ENCODE data around the gene AP3B1. TPM values are rescaled to one million over a fixed set of nuclear protein-coding genes. Genes with fewer than 3 reads are reported as not detected.

Gene AP3B1
- total and polyA plus RNA-seq, 2 donors (not counting 3 experiments of a cell fraction or from before 2014, with no cell fraction given): 31.6 to 46.7 TPM

DNA sequence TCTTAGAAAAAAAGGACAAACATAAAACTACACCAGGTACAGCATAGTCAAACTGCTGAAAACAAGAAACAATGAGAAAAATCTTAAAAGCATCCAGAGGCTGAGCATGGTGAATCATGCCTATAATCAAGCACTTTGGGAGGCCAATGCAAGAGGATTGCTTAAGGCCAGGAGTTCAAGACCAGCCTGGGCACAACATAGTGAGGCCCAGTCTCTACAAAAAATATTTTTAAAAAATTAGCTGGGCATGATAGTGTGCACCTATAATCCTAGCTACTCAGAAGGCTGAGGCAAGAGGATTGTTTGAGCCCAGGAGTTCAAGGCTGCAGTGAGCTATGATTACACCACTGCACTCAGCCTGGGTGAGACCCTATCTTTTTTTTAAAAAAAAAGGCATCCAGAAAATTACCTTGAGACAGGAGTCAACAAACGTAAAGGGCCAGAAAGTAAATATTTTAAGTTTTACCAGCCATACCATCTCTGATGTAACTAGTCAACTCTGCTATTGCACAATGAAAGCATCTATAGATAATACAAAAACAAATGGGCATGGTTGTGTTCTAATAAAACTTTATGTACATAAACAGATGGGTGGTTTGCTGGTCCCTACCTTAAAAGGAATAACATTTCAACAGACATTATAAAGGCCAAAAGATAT is 19.8 kb downstream of the AP3B1 start:
- TF ChIP-seq POLR2A (IDR thresholded peaks at IDR 0.05; ENCODE audit: low read depth, low read length): no peak
- BruUV-seq (replicated peaks): no TSS peak
- H3K4me3 ChIP-seq (replicated peaks in 1 of 3; ENCODE audit: insufficient read depth in 1 of 3, low read depth in 1 of 3, low read length in 3 of 3): no peak overlapping the region
- FAIRE-seq (no peak), DNase-seq (ENCODE audit: low read depth, low spot score) (no peak)
- ChIA-PET POLR2A (no interaction called here), CTCF (no interaction called here)
- no peaks in the 10 kb centered on the region for H3K4me1 ChIP-seq (ENCODE audit: control insufficient read depth, extremely low read depth, insufficient read depth, low read length)
- H2AFZ ChIP-seq (ENCODE audit: low read depth, low read length): no peak overlapping the region
- intact Hi-C loops (cut with micrococcal nuclease): no loop called here
- no peak overlapping the region for H3K4me2 ChIP-seq (ENCODE audit: insufficient read depth, low read length)
- dilution Hi-C loops (cut with MboI; ENCODE audit: extremely low pct_ligation_motif_present, low sequenced_read_pairs): no loop called here
- no peaks in the 10 kb centered on the region for H3K27me3 ChIP-seq (ENCODE audit: control insufficient read depth in 2 of 2, insufficient read depth in 2 of 2, low read length in 2 of 2)
- H3K36me3 ChIP-seq (ENCODE audit: control insufficient read depth in 2 of 2, extremely low read depth in 1 of 2, insufficient read depth in 2 of 2, low read length in 2 of 2): no peaks in the 10 kb centered on the region
- H3K79me2 ChIP-seq (ENCODE audit: control insufficient read depth, insufficient read depth, low read length): peaks cover 48% of the 10 kb centered on the region
- no peaks in the 10 kb centered on the region for H4K20me1 ChIP-seq (replicated peaks; ENCODE audit: control insufficient read depth, extremely low read depth, insufficient read depth, low read length)
- H3K9me1 ChIP-seq (replicated peaks; ENCODE audit: control insufficient read depth, extremely low read depth, insufficient read depth, low read length): no peaks in the 10 kb centered on the region
- H3K9me3 ChIP-seq (replicated peaks; ENCODE audit: control insufficient read depth, insufficient read depth, low read length): no peaks in the 10 kb centered on the region
- no peak overlapping the region for H3K9ac ChIP-seq (replicated peaks; ENCODE audit: extremely low read depth, insufficient read depth, low read length)
- no peak overlapping the region for H3K27ac ChIP-seq (ENCODE audit: insufficient read depth, low read depth, low read length)

DNA sequence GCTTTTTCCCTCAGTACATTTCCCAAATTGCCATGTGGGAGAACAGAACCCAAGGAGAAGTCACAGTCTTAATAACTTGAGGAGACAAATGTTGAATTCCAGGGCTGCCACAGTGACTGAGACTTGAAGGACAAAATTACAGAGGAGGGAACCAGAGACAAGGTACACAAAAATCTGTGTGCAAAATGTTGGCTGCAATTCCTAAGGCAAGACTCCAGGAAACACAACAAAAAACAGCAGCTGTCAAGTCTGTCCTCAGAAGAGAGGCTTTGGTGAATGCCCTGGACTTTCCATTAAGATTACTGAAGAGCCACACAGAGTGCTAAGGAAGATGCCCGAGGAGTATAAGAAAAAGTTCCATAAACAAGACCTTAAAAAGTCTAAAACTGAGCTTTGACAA is 21.1 kb downstream of the AP3B1 start:
- Histone ChIP-seq H3K27me3 (ENCODE audit: control insufficient read depth in 2 of 2, insufficient read depth in 2 of 2, low read length in 2 of 2) (no peaks in the 10 kb centered on the region), H3K4me3 (replicated peaks in 1 of 3; ENCODE audit: insufficient read depth in 1 of 3, low read depth in 1 of 3, low read length in 3 of 3) (no peak overlapping the region), H3K9me3 (replicated peaks; ENCODE audit: control insufficient read depth, insufficient read depth, low read length) (no peaks in the 10 kb centered on the region), H3K36me3 (ENCODE audit: control insufficient read depth in 2 of 2, extremely low read depth in 1 of 2, insufficient read depth in 2 of 2, low read length in 2 of 2) (no peaks in the 10 kb centered on the region), H3K9ac (replicated peaks; ENCODE audit: extremely low read depth, insufficient read depth, low read length) (no peak overlapping the region), H3K79me2 (ENCODE audit: control insufficient read depth, insufficient read depth, low read length) (peaks cover 41% of the 10 kb centered on the region), H4K20me1 (replicated peaks; ENCODE audit: control insufficient read depth, extremely low read depth, insufficient read depth, low read length) (no peaks in the 10 kb centered on the region), H3K9me1 (replicated peaks; ENCODE audit: control insufficient read depth, extremely low read depth, insufficient read depth, low read length) (no peaks in the 10 kb centered on the region), H3K4me1 (ENCODE audit: control insufficient read depth, extremely low read depth, insufficient read depth, low read length) (no peaks in the 10 kb centered on the region), H2AFZ (ENCODE audit: low read depth, low read length) (no peak overlapping the region), H3K4me2 (ENCODE audit: insufficient read depth, low read length) (no peak overlapping the region), H3K27ac (ENCODE audit: insufficient read depth, low read depth, low read length) (no peak overlapping the region)
- ChIA-PET POLR2A (interaction anchor here (0.7 kb wide), 1 partner anchor 540 kb away, joined by 5 read pairs; no protein-coding TSS in a partner anchor), CTCF (no interaction called here)
- intact Hi-C loops (cut with micrococcal nuclease) (no loop called here), dilution Hi-C loops (cut with MboI; ENCODE audit: extremely low pct_ligation_motif_present, low sequenced_read_pairs) (no loop called here)
- FAIRE-seq (no peak), DNase-seq (ENCODE audit: low read depth, low spot score) (no peak)
- no TSS peak for BruUV-seq (replicated peaks)
- no peak for TF ChIP-seq POLR2AphosphoS5 (IDR thresholded peaks at IDR 0.05; ENCODE audit: insufficient read depth, low read depth, low read length)
- TF ChIP-seq, protein P1, sequence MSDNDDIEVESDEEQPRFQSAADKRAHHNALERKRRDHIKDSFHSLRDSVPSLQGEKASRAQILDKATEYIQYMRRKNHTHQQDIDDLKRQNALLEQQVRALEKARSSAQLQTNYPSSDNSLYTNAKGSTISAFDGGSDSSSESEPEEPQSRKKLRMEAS (IDR thresholded peaks at IDR 0.05; ENCODE audit: insufficient read depth, insufficient read length): no peak
- TF ChIP-seq, protein P2, sequence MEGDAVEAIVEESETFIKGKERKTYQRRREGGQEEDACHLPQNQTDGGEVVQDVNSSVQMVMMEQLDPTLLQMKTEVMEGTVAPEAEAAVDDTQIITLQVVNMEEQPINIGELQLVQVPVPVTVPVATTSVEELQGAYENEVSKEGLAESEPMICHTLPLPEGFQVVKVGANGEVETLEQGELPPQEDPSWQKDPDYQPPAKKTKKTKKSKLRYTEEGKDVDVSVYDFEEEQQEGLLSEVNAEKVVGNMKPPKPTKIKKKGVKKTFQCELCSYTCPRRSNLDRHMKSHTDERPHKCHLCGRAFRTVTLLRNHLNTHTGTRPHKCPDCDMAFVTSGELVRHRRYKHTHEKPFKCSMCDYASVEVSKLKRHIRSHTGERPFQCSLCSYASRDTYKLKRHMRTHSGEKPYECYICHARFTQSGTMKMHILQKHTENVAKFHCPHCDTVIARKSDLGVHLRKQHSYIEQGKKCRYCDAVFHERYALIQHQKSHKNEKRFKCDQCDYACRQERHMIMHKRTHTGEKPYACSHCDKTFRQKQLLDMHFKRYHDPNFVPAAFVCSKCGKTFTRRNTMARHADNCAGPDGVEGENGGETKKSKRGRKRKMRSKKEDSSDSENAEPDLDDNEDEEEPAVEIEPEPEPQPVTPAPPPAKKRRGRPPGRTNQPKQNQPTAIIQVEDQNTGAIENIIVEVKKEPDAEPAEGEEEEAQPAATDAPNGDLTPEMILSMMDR (IDR thresholded peaks at IDR 0.05; ENCODE audit: extremely low read depth in 1 of 2, insufficient read depth in 1 of 2, low read depth in 1 of 2, low read length in 2 of 2): no peak
- no peak for TF ChIP-seq POLR2A (IDR thresholded peaks at IDR 0.05; ENCODE audit: low read depth, low read length)
- no peak for TF ChIP-seq GATA2 (IDR thresholded peaks at IDR 0.05; ENCODE audit: insufficient read depth, insufficient read length, low read depth, low read length)
- TF ChIP-seq EZH2 (IDR thresholded peaks at IDR 0.05; ENCODE audit: borderline replicate concordance, low read depth, low read length, severe bottlenecking): no peak
- no peak for TF ChIP-seq FOS (IDR thresholded peaks at IDR 0.05; ENCODE audit: borderline replicate concordance, insufficient read depth, low read length)
- TF ChIP-seq MYC (IDR thresholded peaks at IDR 0.05; ENCODE audit: low read depth, low read length): no peak

Measured in endothelial cell of umbilical vein (primary cell).